ENCODE results near the gene MYO5C. TPM values are rescaled to one million over a fixed set of nuclear protein-coding genes. Genes with fewer than 3 reads are reported as not detected.

MYO5C gene
- total and polyA plus RNA-seq, 2 of the 8 experiments (the other 6 are each of a cell fraction or from before 2014, with no cell fraction given), result 8.2 to 26.7 TPM

DNA sequence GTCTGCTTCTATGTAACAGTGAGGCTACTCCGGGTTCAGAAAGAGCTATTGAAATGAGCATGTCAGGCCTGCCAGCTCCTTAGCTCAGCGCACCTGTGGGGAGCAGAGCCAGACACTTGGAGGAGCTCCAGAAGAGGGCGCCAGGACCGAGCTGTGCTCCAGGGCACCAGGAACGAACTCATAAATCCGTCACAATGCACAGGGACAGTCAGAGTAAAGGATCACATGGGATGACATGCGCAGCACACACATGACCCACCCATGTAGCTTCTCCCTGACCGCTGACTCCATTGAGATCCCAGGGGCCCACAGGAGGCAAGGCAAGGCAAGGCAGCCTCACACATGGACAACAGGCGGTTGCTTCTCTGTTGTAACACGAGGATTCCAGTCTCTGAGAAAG, 78.4 kb downstream of the MYO5C start:
- CTCF ChIA-PET (ENCODE audit: partially characterized antibody), result interaction anchor here (0.6 to 2.5 kb wide), 26 partner anchors 9 to 646 kb away, joined by 3 to 46 read pairs (median 4); no protein-coding TSS in a partner anchor
- no peak for FAIRE-seq

More for the DNA sequence above, 78.4 kb downstream of the MYO5C start:
- Histone ChIP-seq H2BK20ac (ENCODE audit: low read length) (no peak overlapping the region), H2AK5ac (ENCODE audit: low read depth, low read length) (no peak overlapping the region), H3K79me2 (ENCODE audit: control insufficient read depth in 1 of 2, insufficient read depth in 2 of 2, low read length in 2 of 2) (no peaks in the 10 kb centered on the region), H2AFZ (ENCODE audit: low read length) (no peak overlapping the region), H3K4me1 (replicated peaks in 1 of 4; ENCODE audit: control insufficient read depth in 3 of 4, insufficient read depth in 4 of 4, low read length in 3 of 4) (no peaks in the 10 kb centered on the region), H2BK120ac (replicated peaks; ENCODE audit: low read depth, low read length) (no peak overlapping the region), H3K27me3 (replicated peaks in 1 of 4; ENCODE audit: control insufficient read depth in 3 of 4, extremely low read depth in 1 of 4, insufficient read depth in 3 of 4, low read length in 3 of 4) (no peaks in the 10 kb centered on the region), H3K4me3 (ENCODE audit: extremely low read depth in 1 of 4, insufficient read depth in 2 of 4, low read depth in 3 of 4, low read length in 4 of 4) (no peak overlapping the region), H4K5ac (ENCODE audit: insufficient read length, low read depth, low read length) (no peak overlapping the region), H3K4ac (replicated peaks; ENCODE audit: insufficient read length, low read depth, low read length) (no peak overlapping the region), H4K8ac (ENCODE audit: extremely low read depth, insufficient read depth, low read length) (no peak overlapping the region), H3K23ac (ENCODE audit: insufficient read length) (no peak overlapping the region), H3K14ac (ENCODE audit: insufficient read length) (no peak overlapping the region), H3K9ac (replicated peaks in 1 of 4; ENCODE audit: extremely low read depth in 1 of 4, low read depth in 3 of 4, low read length in 3 of 4) (no peak overlapping the region), H2BK5ac (ENCODE audit: low read depth, low read length) (no peak overlapping the region), H4K20me1 (replicated peaks in 1 of 2; ENCODE audit: control insufficient read depth in 1 of 2, insufficient read depth in 2 of 2, low read length in 2 of 2) (peaks cover 0 to 3% of the 10 kb centered on the region in 2 experiments), H3K18ac (ENCODE audit: extremely low read depth, low read length) (no peak overlapping the region), H3K79me1 (ENCODE audit: low read depth, low read length) (no peaks in the 10 kb centered on the region), H2BK12ac (ENCODE audit: low read depth, low read length) (no peak overlapping the region), H3K23me2 (ENCODE audit: low read depth, low read length) (no peaks in the 10 kb centered on the region), H4K91ac (replicated peaks; ENCODE audit: insufficient read length, low read length) (no peak overlapping the region), H3K56ac (replicated peaks; ENCODE audit: insufficient read length, low read depth, low read length) (no peak overlapping the region), H3K4me2 (ENCODE audit: insufficient read depth in 1 of 2, low read depth in 2 of 2, low read length in 2 of 2) (no peak overlapping the region), H3K9me3 (ENCODE audit: insufficient read depth in 2 of 2, low read depth in 1 of 2, low read length in 1 of 2) (no peaks in the 10 kb centered on the region), H3K36me3 (ENCODE audit: control insufficient read depth in 2 of 4, insufficient read depth in 4 of 4, low read length in 3 of 4) (peaks cover 5 to 61% (median 29%) of the 10 kb centered on the region in 4 experiments), H2BK15ac (ENCODE audit: low read length) (no peak overlapping the region), H3K27ac (ENCODE audit: low read depth, low read length) (no peak overlapping the region)
- TF ChIP-seq RAD21 (IDR thresholded peaks at IDR 0.05 in 1 of 2, conservative IDR thresholded peaks at IDR 0.05 in 1 of 2; ENCODE audit: low read depth in 2 of 2, low read length in 2 of 2), result peak; percentile 29 to 55; a peak in 3 of 4 replicates
- TF ChIP-seq, protein P1, sequence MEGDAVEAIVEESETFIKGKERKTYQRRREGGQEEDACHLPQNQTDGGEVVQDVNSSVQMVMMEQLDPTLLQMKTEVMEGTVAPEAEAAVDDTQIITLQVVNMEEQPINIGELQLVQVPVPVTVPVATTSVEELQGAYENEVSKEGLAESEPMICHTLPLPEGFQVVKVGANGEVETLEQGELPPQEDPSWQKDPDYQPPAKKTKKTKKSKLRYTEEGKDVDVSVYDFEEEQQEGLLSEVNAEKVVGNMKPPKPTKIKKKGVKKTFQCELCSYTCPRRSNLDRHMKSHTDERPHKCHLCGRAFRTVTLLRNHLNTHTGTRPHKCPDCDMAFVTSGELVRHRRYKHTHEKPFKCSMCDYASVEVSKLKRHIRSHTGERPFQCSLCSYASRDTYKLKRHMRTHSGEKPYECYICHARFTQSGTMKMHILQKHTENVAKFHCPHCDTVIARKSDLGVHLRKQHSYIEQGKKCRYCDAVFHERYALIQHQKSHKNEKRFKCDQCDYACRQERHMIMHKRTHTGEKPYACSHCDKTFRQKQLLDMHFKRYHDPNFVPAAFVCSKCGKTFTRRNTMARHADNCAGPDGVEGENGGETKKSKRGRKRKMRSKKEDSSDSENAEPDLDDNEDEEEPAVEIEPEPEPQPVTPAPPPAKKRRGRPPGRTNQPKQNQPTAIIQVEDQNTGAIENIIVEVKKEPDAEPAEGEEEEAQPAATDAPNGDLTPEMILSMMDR (IDR thresholded peaks at IDR 0.05; ENCODE audit: control extremely low read depth in 1 of 3, insufficient read depth in 1 of 3, low read depth in 1 of 3, low read length in 3 of 3), result peak; percentile 60 to 75 (median 72)
- no peak for TF ChIP-seq CTBP2 (IDR thresholded peaks at IDR 0.05; ENCODE audit: borderline replicate concordance, insufficient read depth, insufficient read length, low read length)
- peak; percentile 27 to 72 for DNase-seq (ENCODE audit: low read depth in 1 of 2, low spot score in 2 of 2)
- POLR2A ChIA-PET (ENCODE audit: partially characterized antibody), result interaction anchor here (1.0 kb wide), 1 partner anchor 263 kb away, joined by 3 read pairs; no protein-coding TSS in a partner anchor
- 80% methylated on average over 10 of the region's 10 CpGs; no CpG with 5 or more reads in 1 of the 2 experiments for WGBS, 2 experiments (ENCODE audit: extremely low coverage in 1 of 2, insufficient coverage in 1 of 2, insufficient read length in 1 of 2, insufficient replicate concordance in 2 of 2, low coverage in 1 of 2, low lambda C conversion rate in 2 of 2, missing lambda C conversion rate in 1 of 2)

All from H1 (cell line).